Kidney glomerular epithelial cell (primary cell): ENCODE results near the gene EYS.

Experiments used
- DNase-seq: peaks from one replicate; lab custom pipeline; 2025; lab: John Stamatoyannopoulos, UW

The EYS gene

GRCh38 chr6:65707126-65707826, at the start of gene EYS:
Gene EYS, minus strand, starts transcription at chr6:65707226. Its CDS starts 211,816 bp downstream, at chr6:65495410.
- DNase-seq: no peak

GRCh38 chr6:65746302-65746701, 39.3 kb upstream of the EYS start:
- no peak for DNase-seq

- DNase-seq: no peak
These were observed 38.6 kb upstream of the EYS start for GRCh38 chr6:65745614-65746013.

GRCh38 chr6:65728879-65729479, 22.0 kb upstream of the EYS start:
- no peak for DNase-seq

GRCh38 chr6:65719101-65719500, 12.1 kb upstream of the EYS start:
- DNase-seq: no peak

GRCh38 chr6:65711531-65711930, 4.5 kb upstream of the EYS start:
- DNase-seq: no peak

- DNase-seq: no peak
These were observed 2.2 kb upstream of the EYS start for GRCh38 chr6:65709099-65709830.

- no peak for DNase-seq
These were observed 1.1 kb upstream of the EYS start for GRCh38 chr6:65708162-65708561.

GRCh38 chr6:65706436-65706835, 590 bp downstream of the EYS start:
- DNase-seq: no peak

GRCh38 chr6:65701325-65701724, 5.7 kb downstream of the EYS start:
- DNase-seq: peak; percentile 1

GRCh38 chr6:65700561-65700960, 6.5 kb downstream of the EYS start:
- DNase-seq: no peak

- no peak for DNase-seq
These were observed 14.9 kb downstream of the EYS start for GRCh38 chr6:65692109-65692508.

- DNase-seq: no peak
These were observed 26.8 kb downstream of the EYS start for GRCh38 chr6:65680232-65680631.

GRCh38 chr6:65671922-65672321, 35.1 kb downstream of the EYS start:
- no peak for DNase-seq

- no peak for DNase-seq
These were observed 38.9 kb downstream of the EYS start for GRCh38 chr6:65667916-65668656.

GRCh38 chr6:65650086-65650485, 56.9 kb downstream of the EYS start:
- DNase-seq: no peak

GRCh38 chr6:65649392-65649791, 57.6 kb downstream of the EYS start:
- DNase-seq: no peak

GRCh38 chr6:65646544-65646943, 60.5 kb downstream of the EYS start:
- DNase-seq: no peak

- DNase-seq: no peak
These were observed 64.2 kb downstream of the EYS start for GRCh38 chr6:65642776-65643175.

- DNase-seq: no peak
These were observed 68.8 kb downstream of the EYS start for GRCh38 chr6:65638047-65638831.

GRCh38 chr6:65637289-65638046, 69.6 kb downstream of the EYS start:
- no peak for DNase-seq
